ENCODE results near the gene ZNF565.

- TF ChIP-seq CTCF (conservative IDR thresholded peaks at IDR 0.05; ENCODE audit: low read depth, low read length) (no peak), EZH2 (IDR thresholded peaks at IDR 0.05; ENCODE audit: low read length, unreplicated experiment) (no peak), EZH2phosphoT487 (IDR thresholded peaks at IDR 0.05; ENCODE audit: borderline replicate concordance, low read length) (no peak)
Observed at GRCh38 chr19:36198119-36198518, 16.3 kb downstream of the ZNF565 start.

Data from PC-3 (cell line).